ENCODE results near the gene SASS6.

GRCh38 chr1:100132566-100133477, at the start of gene SASS6, which contains the start of gene TRMT13:
- 0 out of 2 replicates have a peak, but pooled peaks have one; percentile 34 for TF ChIP-seq GATA2 (IDR thresholded peaks at IDR 0.05; ENCODE audit: low read depth, low read length)
- no peak for TF ChIP-seq GATA3 (IDR thresholded peaks at IDR 0.05; ENCODE audit: low read depth, low read length)
